GM12892 (cell line): Measurements from ENCODE around the gene NSD2.

ENCODE experiments used
- POLR2A ChIP-seq: IDR thresholded peaks from 2 replicates; pipeline ENCODE4 v1.6.1; 2011; ENCODE audit warnings: low read depth, low read length, control low read depth
- POLR2AphosphoS5 ChIP-seq: IDR thresholded peaks from 2 replicates; pipeline ENCODE4 v1.6.1; 2011; ENCODE audit warnings: low read depth, low read length, control low read depth

GRCh38 chr4:1940566-1940965 lies 69.4 kb downstream of the NSD2 start:
- no peak for TF ChIP-seq POLR2AphosphoS5
- no peak for TF ChIP-seq POLR2A
